Esophagus squamous epithelium (tissue), 5 donors: Measurements from ENCODE around the gene OR51I2. TPM values are rescaled to one million over a fixed set of nuclear protein-coding genes. Genes with fewer than 3 reads are reported as not detected.

Source experiments
- DNase-seq: peaks from one replicate; lab custom pipeline; 2025; lab: John Stamatoyannopoulos, UW
- H3K27ac ChIP-seq, 4 donors: fragments of 200-600 bp; sonication (generic); one replicate each; pipeline ENCODE4 v1.5.1; 2016 to 2019; ENCODE audit warnings: mild to moderate bottlenecking in 1 of 4
- H3K27me3 ChIP-seq, 4 donors: fragments of 200-600 bp; sonication (generic); 1 replicate in 3 of 4; 2 replicates in 1 of 4; pipeline versions ENCODE4 v1.5.1 to v1.6.0; 2017 to 2021; ENCODE audit warnings: antibody characterized with exemption in 1 of 4
- H3K36me3 ChIP-seq, 3 donors: fragments of 200-600 bp; sonication (generic); one replicate each; pipeline ENCODE4 v1.5.1; 2016 to 2019
- H3K4me1 ChIP-seq, 3 donors: fragments of 200-600 bp; sonication (generic); one replicate each; pipeline ENCODE4 v1.5.1; 2017 to 2019
- H3K4me3 ChIP-seq, 4 donors: fragments of 200-600 bp; sonication (generic); 1 replicate in 3 of 4; 2 replicates in 1 of 4; pipeline ENCODE4 v1.5.1; 2016 to 2019; ENCODE audit warnings: mild to moderate bottlenecking in 2 of 4, moderate library complexity in 1 of 4
- H3K9me3 ChIP-seq, 3 donors: fragments of 200-600 bp; sonication (generic); one replicate each; pipeline ENCODE4 v1.5.1; 2016 to 2019
- CTCF ChIP-seq, 6 experiments: fragments of 450-650 bp in 4 of 6; fragments of 200-600 bp in 2 of 6; sonication (generic) in 2 of 6; IDR thresholded peaks; one replicate each; pipeline ENCODE4 v1.5.1; 2016 to 2019; ENCODE audit warnings: antibody characterized with exemption in 6 of 6, mild to moderate bottlenecking in 4 of 6, moderate library complexity in 4 of 6
- POLR2A ChIP-seq, 4 donors: fragments of 450-650 bp; IDR thresholded peaks; one replicate each; pipeline ENCODE4 v1.6.1; 2017; ENCODE audit warnings: antibody characterized with exemption in 4 of 4, mild to moderate bottlenecking in 4 of 4, moderate library complexity in 3 of 4
- WGBS, 2 donors: methylation state at CpG; one replicate each; pipeline ENCODE4 v1.1.5; 2018; 5-methylcytosine and 5-hydroxymethylcytosine counted together
- intact Hi-C: fragments of 100-400 bp; cut with DNase I; formaldehyde crosslinking; loops from one replicate; pipeline ENCODE4 v1.15.0; 2022
- total RNA-seq, 4 donors: library from RNA; depleted of rRNA; stranded (reverse); fragments of >200 nt; gene quantifications; one replicate each; pipeline ENCODE4 v1.1.0, GENCODE V29; 2016
- donor health status: DM: yes; HTN: yes; CAD: no.

The OR51I2 gene
- total RNA-seq, 4 donors from 2014 or later, result not detected

- H3K9me3 ChIP-seq, result no peaks in the 10 kb centered on the region
- DNase-seq, result no peak
- H3K4me1 ChIP-seq, result no peaks in the 10 kb centered on the region
- H3K36me3 ChIP-seq, result no peaks in the 10 kb centered on the region
- no peak overlapping the region for H3K27ac ChIP-seq
- TF ChIP-seq CTCF (IDR thresholded peaks at IDR 0.05) (no peak), POLR2A (IDR thresholded peaks at IDR 0.05) (no peak)
- no peaks in the 10 kb centered on the region for H3K27me3 ChIP-seq
- H3K4me3 ChIP-seq, result no peak overlapping the region
- WGBS, 2 donors, result 79 to 85% methylated on average over 9 of the region's 9 CpGs
- intact Hi-C loops, result no loop called here
Measured at GRCh38 chr11:5505363-5506048, 56.4 kb downstream of the OR51I2 start.

Other genes with a start within 250 kb of the OR51I2 start
- gene OR51V1, start 248.6 kb upstream of the OR51I2 start, total RNA-seq, result not detected
- 1 to 10 TPM in 3 of 4 donors, not detected in 1; 1.6 to 7.9 (median 2.7) TPM for gene HBB, start 222.3 kb upstream of the OR51I2 start, total RNA-seq
- gene HBD, start 214.8 kb upstream of the OR51I2 start, total RNA-seq, result not detected
- not detected for gene HBG1, start 199.5 kb upstream of the OR51I2 start, total RNA-seq
- not detected for gene HBG2, start 194.5 kb upstream of the OR51I2 start, total RNA-seq
- gene HBE1, start 179.4 kb upstream of the OR51I2 start, total RNA-seq, result not detected
- gene OR51B4, start 147.4 kb upstream of the OR51I2 start, total RNA-seq, result not detected
- not detected for gene OR51B2, start 125.0 kb upstream of the OR51I2 start, total RNA-seq
- under 1 TPM in 1 of 4 donors, not detected in 3; 0.57 TPM for gene OR51B5, start 105.8 kb upstream of the OR51I2 start, total RNA-seq
- gene OR51B6, start 97.8 kb upstream of the OR51I2 start, total RNA-seq, result not detected
- gene OR51M1, start 65.5 kb upstream of the OR51I2 start, total RNA-seq, result not detected
- gene OR51Q1, start 27.2 kb upstream of the OR51I2 start, total RNA-seq, result not detected
- under 1 TPM in 1 of 4 donors, not detected in 3; 0.38 TPM for gene OR51I1, start 7.8 kb upstream of the OR51I2 start, total RNA-seq
- gene OR52D1, start 39.4 kb downstream of the OR51I2 start, total RNA-seq, result not detected
- not detected for gene UBQLN3, start 60.6 kb downstream of the OR51I2 start, total RNA-seq
- gene UBQLNL, start 67.4 kb downstream of the OR51I2 start, total RNA-seq, result under 1 TPM in 1 of 4 donors, not detected in 3; 0.27 TPM
- gene OR52H1, start 99.2 kb downstream of the OR51I2 start, total RNA-seq, result under 1 TPM in 1 of 4 donors, not detected in 3; 0.38 TPM
- not detected for gene OR52B6, start 131.6 kb downstream of the OR51I2 start, total RNA-seq
- 1 to 10 TPM; 1.7 to 9.9 (median 6.4) TPM for gene TRIM6, start 147.3 kb downstream of the OR51I2 start, total RNA-seq
- 1 to 10 TPM; 2.9 to 7.4 (median 6.2) TPM for gene TRIM34, start 175.7 kb downstream of the OR51I2 start, total RNA-seq
- 10 to 100 TPM; 12.6 to 15.7 (median 14.9) TPM for gene TRIM5, start 235.8 kb downstream of the OR51I2 start, total RNA-seq
- gene TRIM22, start 240.5 kb downstream of the OR51I2 start, total RNA-seq, result 10 to 100 TPM; 16.0 to 51.9 (median 32.1) TPM